GM23338 (cell line): Measurements from ENCODE around the gene AP1B1. TPM values are rescaled to one million over a fixed set of nuclear protein-coding genes. Genes with fewer than 3 reads are reported as not detected.

ENCODE experiments used
- ATAC-seq: fragments of 200-7000 bp; cut with Tn5 transposase; 3 replicates; pipeline ENCODE4 v1.9.1; 2020
- DNase-seq: peaks from one replicate; pipeline ENCODE4 v3.0.0-alpha.2; 2015; ENCODE audit warnings: low spot score
- H2AFZ ChIP-seq: fragments of 200-600 bp; sonication (generic); 2 replicates; pipeline ENCODE4 v1.8.0; 2016; ENCODE audit warnings: antibody characterized with exemption, mild to moderate bottlenecking, moderate library complexity
- H3F3A ChIP-seq: fragments of 200-600 bp; sonication (generic); replicated peaks from 2 replicates; pipeline ENCODE4 v1.8.0; 2017; ENCODE audit warnings: antibody characterized with exemption, mixed run types, low read depth
- H3K27ac ChIP-seq: fragments of 200-600 bp; sonication (generic); 2 replicates; pipeline ENCODE4 v1.6.1; 2016; ENCODE audit warnings: low read depth
- H3K27me3 ChIP-seq: fragments of 200-600 bp; sonication (generic); 2 replicates; pipeline ENCODE4 v1.8.0; 2016; ENCODE audit warnings: mild to moderate bottlenecking, mixed run types, moderate library complexity; ENCODE audit not compliant: insufficient read depth
- H3K36me3 ChIP-seq: fragments of 200-600 bp; sonication (generic); 2 replicates; pipeline ENCODE4 v1.8.0; 2016; ENCODE audit warnings: mild to moderate bottlenecking; ENCODE audit not compliant: insufficient read depth
- H3K4me1 ChIP-seq: fragments of 200-600 bp; sonication (generic); 2 replicates; pipeline ENCODE4 v1.8.0; 2016; ENCODE audit warnings: mild to moderate bottlenecking, moderate library complexity; ENCODE audit not compliant: insufficient read depth
- H3K4me2 ChIP-seq: fragments of 200-600 bp; sonication (generic); 2 replicates; pipeline ENCODE4 v1.7.1; 2017; ENCODE audit warnings: mixed run types
- H3K4me3 ChIP-seq: fragments of 200-600 bp; sonication (generic); 2 replicates; pipeline ENCODE4 v1.6.1; 2016; ENCODE audit warnings: mixed run types
- H3K79me2 ChIP-seq: fragments of 200-600 bp; sonication (generic); replicated peaks from 2 replicates; pipeline ENCODE4 v1.8.0; 2017; ENCODE audit warnings: mild to moderate bottlenecking; ENCODE audit not compliant: insufficient read depth
- H3K9me2 ChIP-seq: fragments of 200-600 bp; sonication (generic); 2 replicates; pipeline ENCODE4 v1.8.0; 2017; ENCODE audit not compliant: insufficient read depth
- H4K20me1 ChIP-seq: fragments of 200-600 bp; sonication (generic); replicated peaks from 2 replicates; pipeline ENCODE4 v1.8.0; 2017; ENCODE audit warnings: mild to moderate bottlenecking; ENCODE audit not compliant: insufficient read depth
- H3K27ac Mint-ChIP-seq: 2 replicates; pipeline ENCODE4 v1.8.0; 2020; ENCODE audit warnings: inconsistent platforms, mild to moderate bottlenecking, moderate library complexity, mixed read lengths
- H3K27me3 Mint-ChIP-seq: 3 replicates; pipeline ENCODE4 v1.8.0; 2022; ENCODE audit warnings: low read depth, mild to moderate bottlenecking, moderate library complexity, mixed read lengths, inconsistent platforms; ENCODE audit not compliant: insufficient read depth, poor library complexity
- H3K36me3 Mint-ChIP-seq: 3 replicates; pipeline ENCODE4 v1.8.0; 2021; ENCODE audit warnings: low read depth, mild to moderate bottlenecking, inconsistent platforms, moderate library complexity, mixed read lengths
- H3K4me1 Mint-ChIP-seq: 3 replicates; pipeline ENCODE4 v1.8.0; 2020; ENCODE audit warnings: mild to moderate bottlenecking, inconsistent platforms, mixed read lengths
- H3K4me3 Mint-ChIP-seq: 3 replicates; pipeline ENCODE4 v1.8.0; 2021; ENCODE audit warnings: moderate library complexity, mild to moderate bottlenecking, inconsistent platforms, mixed read lengths
- H3K9me3 Mint-ChIP-seq: 3 replicates; pipeline ENCODE4 v1.8.0; 2020; ENCODE audit warnings: moderate library complexity, mild to moderate bottlenecking, inconsistent platforms, mixed read lengths
- CREB1 ChIP-seq: fragments of 250-450 bp; sonication (Bioruptor Pico); IDR thresholded peaks from 2 replicates; pipeline ENCODE4 v1.5.0; 2020; ENCODE audit warnings: low read depth, mild to moderate bottlenecking, moderate library complexity
- EZH2 ChIP-seq: fragments of 200-600 bp; sonication (generic); IDR thresholded peaks from one replicate; pipeline ENCODE4 v1.8.0; 2017; ENCODE audit warnings: antibody characterized with exemption, mild to moderate bottlenecking, low read depth; ENCODE audit not compliant: unreplicated experiment
- EZH2phosphoT487 ChIP-seq: fragments of 200-600 bp; sonication (generic); IDR thresholded peaks from one replicate; pipeline ENCODE4 v1.8.1; 2018; ENCODE audit warnings: antibody characterized with exemption; ENCODE audit not compliant: unreplicated experiment
- JUNB ChIP-seq: IDR thresholded peaks from one replicate; pipeline ENCODE4 v1.6.1; 2016; ENCODE audit warnings: antibody characterized with exemption; ENCODE audit not compliant: unreplicated experiment
- NANOG ChIP-seq: IDR thresholded peaks from 2 replicates; pipeline ENCODE4 v1.6.1; 2016; ENCODE audit warnings: antibody characterized with exemption, borderline replicate concordance
- POLR2AphosphoS5 ChIP-seq: IDR thresholded peaks from 2 replicates; pipeline ENCODE4 v1.6.1; 2016; ENCODE audit warnings: antibody characterized with exemption, low read depth
- STAT1 ChIP-seq: IDR thresholded peaks from one replicate; pipeline ENCODE4 v1.6.1; 2016; ENCODE audit warnings: antibody characterized with exemption; ENCODE audit not compliant: unreplicated experiment
- ZNF114 ChIP-seq: fragments of 250-450 bp; sonication (Bioruptor Pico); IDR thresholded peaks from 2 replicates; pipeline ENCODE4 v1.5.0; 2020; ENCODE audit warnings: mild to moderate bottlenecking, moderate library complexity
- ZNF331 ChIP-seq: fragments of 250-450 bp; sonication (Bioruptor Pico); IDR thresholded peaks from 2 replicates; pipeline ENCODE4 v1.5.0; 2020; ENCODE audit warnings: low read depth, mild to moderate bottlenecking, moderate library complexity
- polyA plus RNA-seq: library from polyadenylated mRNA; unstranded; fragments of >200 nt; fragmentation: Nextera tagmentation; extraction: Ambion mirVana; gene quantifications from 2 replicates; pipeline ENCODE4 v1.2.1, GENCODE V29; 2016
- total RNA-seq: library from RNA; depleted of rRNA; stranded (reverse); fragments of >200 nt; shearing (Covaris generic); gene quantifications from 2 replicates; pipeline ENCODE4 v1.2.3, GENCODE V29; 2014
- TF ChIP-seq, protein P1 (sequence below): IDR thresholded peaks from one replicate; pipeline ENCODE4 v1.6.1; 2018; ENCODE audit warnings: antibody characterized with exemption; ENCODE audit not compliant: unreplicated experiment
- TF ChIP-seq, protein P2 (sequence below): IDR thresholded peaks from 2 replicates; pipeline ENCODE4 v1.6.1; 2016; ENCODE audit warnings: antibody characterized with exemption
- TF ChIP-seq, protein P3 (sequence below), 2 experiments: fragments of 200-600 bp in 1 of 2; sonication (generic) in 1 of 2; conservative IDR thresholded peaks; 2 replicates each; pipeline versions ENCODE4 v1.5.1 to v1.6.1; 2016 to 2017; ENCODE audit warnings: antibody characterized with exemption in 2 of 2, low read depth in 2 of 2, mild to moderate bottlenecking in 2 of 2, moderate library complexity in 1 of 2
- TF ChIP-seq, protein P4 (sequence below): fragments of 250-450 bp; sonication (Bioruptor Pico); IDR thresholded peaks from 2 replicates; pipeline ENCODE4 v1.5.0; 2020; ENCODE audit warnings: mild to moderate bottlenecking, moderate library complexity

The AP1B1 gene
- total and polyA plus RNA-seq, 2 experiments from 2014 or later = 19.5 to 74.4 TPM

DNA sequence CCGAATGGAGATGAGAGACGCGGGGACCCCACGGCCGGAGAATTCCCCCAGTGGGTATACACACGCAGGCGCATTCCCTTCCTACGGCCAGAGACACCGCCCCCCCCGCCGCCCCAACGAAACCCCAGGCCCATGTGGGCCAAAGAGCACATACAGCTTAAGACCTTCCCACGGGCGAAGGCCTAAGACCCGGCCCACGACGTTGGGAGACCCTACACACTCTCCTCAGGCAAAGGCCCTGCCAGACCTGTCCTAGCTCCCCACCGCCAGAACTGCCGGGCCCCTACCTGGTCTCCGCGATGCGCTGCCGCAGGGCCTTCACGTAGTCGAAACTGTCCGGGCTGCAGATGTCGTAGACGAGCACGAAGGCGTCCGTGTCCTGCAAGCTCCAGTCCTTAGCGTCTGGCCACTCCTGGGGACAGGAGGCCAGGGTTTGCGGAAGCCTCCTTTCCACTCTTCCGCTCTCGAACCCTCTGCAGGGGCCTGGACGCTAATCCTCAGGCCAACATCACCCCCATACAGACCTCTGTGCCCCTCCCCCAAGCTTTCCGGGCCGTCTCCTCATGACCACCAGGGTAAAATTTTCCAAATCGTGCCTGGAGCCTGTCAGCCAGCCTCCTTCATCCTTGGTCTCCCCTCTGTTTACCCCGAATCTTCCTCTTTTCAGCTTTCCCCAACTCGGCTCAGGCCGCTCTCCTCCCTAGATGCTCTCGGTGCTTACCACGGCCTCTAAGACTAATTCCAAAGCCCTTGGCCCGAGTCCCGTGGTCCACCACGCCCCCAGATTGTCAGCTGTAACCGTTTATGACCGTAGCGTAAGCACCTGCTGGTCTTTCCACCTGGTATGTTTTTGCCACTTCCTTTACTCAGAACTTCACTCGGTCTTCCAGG, 74.5 kb downstream of the AP1B1 start:
- Histone ChIP-seq H3K79me2 (no peaks in the 10 kb centered on the region), H3K9me2 (no peaks in the 10 kb centered on the region), H3K4me2 (no peak overlapping the region; the same call in 1 of the 2 replicates), H3K4me1 (peaks cover 5% of the 10 kb centered on the region; the same call in 1 of the 2 replicates), H3K36me3 (no peaks in the 10 kb centered on the region), H3K27me3 (peaks cover 54% of the 10 kb centered on the region), H2AFZ (no peak overlapping the region), H3F3A (peaks cover 24% of the 10 kb centered on the region), H3K27ac (no peak overlapping the region), H4K20me1 (peaks cover 9% of the 10 kb centered on the region), H3K4me3 (0 out of 2 replicates have a peak overlapping the region, but pooled peaks have one; percentile 61)
- no peak for DNase-seq
- Mint-ChIP-seq H3K4me3 (peak overlapping the region; percentile 68), H3K27ac (no peak overlapping the region), H3K9me3 (peaks cover 21% of the 10 kb centered on the region), H3K4me1 (peaks cover 22% of the 10 kb centered on the region), H3K27me3 (peaks cover 47% of the 10 kb centered on the region), H3K36me3 (peaks cover 7% of the 10 kb centered on the region; the same call in 1 of the 3 replicates)
- ATAC-seq = no peak
- TF ChIP-seq, protein P1, sequence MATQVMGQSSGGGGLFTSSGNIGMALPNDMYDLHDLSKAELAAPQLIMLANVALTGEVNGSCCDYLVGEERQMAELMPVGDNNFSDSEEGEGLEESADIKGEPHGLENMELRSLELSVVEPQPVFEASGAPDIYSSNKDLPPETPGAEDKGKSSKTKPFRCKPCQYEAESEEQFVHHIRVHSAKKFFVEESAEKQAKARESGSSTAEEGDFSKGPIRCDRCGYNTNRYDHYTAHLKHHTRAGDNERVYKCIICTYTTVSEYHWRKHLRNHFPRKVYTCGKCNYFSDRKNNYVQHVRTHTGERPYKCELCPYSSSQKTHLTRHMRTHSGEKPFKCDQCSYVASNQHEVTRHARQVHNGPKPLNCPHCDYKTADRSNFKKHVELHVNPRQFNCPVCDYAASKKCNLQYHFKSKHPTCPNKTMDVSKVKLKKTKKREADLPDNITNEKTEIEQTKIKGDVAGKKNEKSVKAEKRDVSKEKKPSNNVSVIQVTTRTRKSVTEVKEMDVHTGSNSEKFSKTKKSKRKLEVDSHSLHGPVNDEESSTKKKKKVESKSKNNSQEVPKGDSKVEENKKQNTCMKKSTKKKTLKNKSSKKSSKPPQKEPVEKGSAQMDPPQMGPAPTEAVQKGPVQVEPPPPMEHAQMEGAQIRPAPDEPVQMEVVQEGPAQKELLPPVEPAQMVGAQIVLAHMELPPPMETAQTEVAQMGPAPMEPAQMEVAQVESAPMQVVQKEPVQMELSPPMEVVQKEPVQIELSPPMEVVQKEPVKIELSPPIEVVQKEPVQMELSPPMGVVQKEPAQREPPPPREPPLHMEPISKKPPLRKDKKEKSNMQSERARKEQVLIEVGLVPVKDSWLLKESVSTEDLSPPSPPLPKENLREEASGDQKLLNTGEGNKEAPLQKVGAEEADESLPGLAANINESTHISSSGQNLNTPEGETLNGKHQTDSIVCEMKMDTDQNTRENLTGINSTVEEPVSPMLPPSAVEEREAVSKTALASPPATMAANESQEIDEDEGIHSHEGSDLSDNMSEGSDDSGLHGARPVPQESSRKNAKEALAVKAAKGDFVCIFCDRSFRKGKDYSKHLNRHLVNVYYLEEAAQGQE = no peak
- no peak for TF ChIP-seq EZH2phosphoT487
- TF ChIP-seq NANOG = no peak
- no peak for TF ChIP-seq POLR2AphosphoS5
- TF ChIP-seq, protein P2, sequence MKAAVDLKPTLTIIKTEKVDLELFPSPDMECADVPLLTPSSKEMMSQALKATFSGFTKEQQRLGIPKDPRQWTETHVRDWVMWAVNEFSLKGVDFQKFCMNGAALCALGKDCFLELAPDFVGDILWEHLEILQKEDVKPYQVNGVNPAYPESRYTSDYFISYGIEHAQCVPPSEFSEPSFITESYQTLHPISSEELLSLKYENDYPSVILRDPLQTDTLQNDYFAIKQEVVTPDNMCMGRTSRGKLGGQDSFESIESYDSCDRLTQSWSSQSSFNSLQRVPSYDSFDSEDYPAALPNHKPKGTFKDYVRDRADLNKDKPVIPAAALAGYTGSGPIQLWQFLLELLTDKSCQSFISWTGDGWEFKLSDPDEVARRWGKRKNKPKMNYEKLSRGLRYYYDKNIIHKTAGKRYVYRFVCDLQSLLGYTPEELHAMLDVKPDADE = no peak
- TF ChIP-seq, protein P3, sequence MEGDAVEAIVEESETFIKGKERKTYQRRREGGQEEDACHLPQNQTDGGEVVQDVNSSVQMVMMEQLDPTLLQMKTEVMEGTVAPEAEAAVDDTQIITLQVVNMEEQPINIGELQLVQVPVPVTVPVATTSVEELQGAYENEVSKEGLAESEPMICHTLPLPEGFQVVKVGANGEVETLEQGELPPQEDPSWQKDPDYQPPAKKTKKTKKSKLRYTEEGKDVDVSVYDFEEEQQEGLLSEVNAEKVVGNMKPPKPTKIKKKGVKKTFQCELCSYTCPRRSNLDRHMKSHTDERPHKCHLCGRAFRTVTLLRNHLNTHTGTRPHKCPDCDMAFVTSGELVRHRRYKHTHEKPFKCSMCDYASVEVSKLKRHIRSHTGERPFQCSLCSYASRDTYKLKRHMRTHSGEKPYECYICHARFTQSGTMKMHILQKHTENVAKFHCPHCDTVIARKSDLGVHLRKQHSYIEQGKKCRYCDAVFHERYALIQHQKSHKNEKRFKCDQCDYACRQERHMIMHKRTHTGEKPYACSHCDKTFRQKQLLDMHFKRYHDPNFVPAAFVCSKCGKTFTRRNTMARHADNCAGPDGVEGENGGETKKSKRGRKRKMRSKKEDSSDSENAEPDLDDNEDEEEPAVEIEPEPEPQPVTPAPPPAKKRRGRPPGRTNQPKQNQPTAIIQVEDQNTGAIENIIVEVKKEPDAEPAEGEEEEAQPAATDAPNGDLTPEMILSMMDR (conservative IDR thresholded peaks at IDR 0.05; ENCODE audit: low read depth in 2 of 2) = no peak
- TF ChIP-seq EZH2 = no peak
- TF ChIP-seq, protein P4, sequence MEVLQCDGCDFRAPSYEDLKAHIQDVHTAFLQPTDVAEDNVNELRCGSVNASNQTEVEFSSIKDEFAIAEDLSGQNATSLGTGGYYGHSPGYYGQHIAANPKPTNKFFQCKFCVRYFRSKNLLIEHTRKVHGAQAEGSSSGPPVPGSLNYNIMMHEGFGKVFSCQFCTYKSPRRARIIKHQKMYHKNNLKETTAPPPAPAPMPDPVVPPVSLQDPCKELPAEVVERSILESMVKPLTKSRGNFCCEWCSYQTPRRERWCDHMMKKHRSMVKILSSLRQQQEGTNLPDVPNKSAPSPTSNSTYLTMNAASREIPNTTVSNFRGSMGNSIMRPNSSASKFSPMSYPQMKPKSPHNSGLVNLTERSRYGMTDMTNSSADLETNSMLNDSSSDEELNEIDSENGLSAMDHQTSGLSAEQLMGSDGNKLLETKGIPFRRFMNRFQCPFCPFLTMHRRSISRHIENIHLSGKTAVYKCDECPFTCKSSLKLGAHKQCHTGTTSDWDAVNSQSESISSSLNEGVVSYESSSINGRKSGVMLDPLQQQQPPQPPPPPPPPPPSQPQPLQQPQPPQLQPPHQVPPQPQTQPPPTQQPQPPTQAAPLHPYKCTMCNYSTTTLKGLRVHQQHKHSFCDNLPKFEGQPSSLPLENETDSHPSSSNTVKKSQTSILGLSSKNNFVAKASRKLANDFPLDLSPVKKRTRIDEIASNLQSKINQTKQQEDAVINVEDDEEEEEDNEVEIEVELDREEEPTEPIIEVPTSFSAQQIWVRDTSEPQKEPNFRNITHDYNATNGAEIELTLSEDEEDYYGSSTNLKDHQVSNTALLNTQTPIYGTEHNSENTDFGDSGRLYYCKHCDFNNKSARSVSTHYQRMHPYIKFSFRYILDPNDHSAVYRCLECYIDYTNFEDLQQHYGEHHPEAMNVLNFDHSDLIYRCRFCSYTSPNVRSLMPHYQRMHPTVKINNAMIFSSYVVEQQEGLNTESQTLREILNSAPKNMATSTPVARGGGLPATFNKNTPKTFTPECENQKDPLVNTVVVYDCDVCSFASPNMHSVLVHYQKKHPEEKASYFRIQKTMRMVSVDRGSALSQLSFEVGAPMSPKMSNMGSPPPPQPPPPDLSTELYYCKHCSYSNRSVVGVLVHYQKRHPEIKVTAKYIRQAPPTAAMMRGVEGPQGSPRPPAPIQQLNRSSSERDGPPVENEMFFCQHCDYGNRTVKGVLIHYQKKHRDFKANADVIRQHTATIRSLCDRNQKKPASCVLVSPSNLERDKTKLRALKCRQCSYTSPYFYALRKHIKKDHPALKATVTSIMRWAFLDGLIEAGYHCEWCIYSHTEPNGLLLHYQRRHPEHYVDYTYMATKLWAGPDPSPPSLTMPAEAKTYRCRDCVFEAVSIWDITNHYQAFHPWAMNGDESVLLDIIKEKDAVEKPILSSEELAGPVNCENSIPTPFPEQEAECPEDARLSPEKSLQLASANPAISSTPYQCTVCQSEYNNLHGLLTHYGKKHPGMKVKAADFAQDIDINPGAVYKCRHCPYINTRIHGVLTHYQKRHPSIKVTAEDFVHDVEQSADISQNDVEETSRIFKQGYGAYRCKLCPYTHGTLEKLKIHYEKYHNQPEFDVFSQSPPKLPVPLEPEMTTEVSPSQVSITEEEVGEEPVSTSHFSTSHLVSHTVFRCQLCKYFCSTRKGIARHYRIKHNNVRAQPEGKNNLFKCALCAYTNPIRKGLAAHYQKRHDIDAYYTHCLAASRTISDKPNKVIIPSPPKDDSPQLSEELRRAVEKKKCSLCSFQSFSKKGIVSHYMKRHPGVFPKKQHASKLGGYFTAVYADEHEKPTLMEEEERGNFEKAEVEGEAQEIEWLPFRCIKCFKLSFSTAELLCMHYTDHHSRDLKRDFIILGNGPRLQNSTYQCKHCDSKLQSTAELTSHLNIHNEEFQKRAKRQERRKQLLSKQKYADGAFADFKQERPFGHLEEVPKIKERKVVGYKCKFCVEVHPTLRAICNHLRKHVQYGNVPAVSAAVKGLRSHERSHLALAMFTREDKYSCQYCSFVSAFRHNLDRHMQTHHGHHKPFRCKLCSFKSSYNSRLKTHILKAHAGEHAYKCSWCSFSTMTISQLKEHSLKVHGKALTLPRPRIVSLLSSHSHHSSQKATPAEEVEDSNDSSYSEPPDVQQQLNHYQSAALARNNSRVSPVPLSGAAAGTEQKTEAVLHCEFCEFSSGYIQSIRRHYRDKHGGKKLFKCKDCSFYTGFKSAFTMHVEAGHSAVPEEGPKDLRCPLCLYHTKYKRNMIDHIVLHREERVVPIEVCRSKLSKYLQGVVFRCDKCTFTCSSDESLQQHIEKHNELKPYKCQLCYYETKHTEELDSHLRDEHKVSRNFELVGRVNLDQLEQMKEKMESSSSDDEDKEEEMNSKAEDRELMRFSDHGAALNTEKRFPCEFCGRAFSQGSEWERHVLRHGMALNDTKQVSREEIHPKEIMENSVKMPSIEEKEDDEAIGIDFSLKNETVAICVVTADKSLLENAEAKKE (CRISPR knock-in tag) = no peak
- TF ChIP-seq CREB1 (CRISPR knock-in tag) = no peak
- TF ChIP-seq STAT1 = no peak
- TF ChIP-seq ZNF331 (CRISPR knock-in tag) = no peak
- no peak for TF ChIP-seq JUNB
- no peak for TF ChIP-seq ZNF114
